Vagina (tissue), 2 donors: ENCODE results near the gene ZFAND2B. TPM values are rescaled to one million over a fixed set of nuclear protein-coding genes. Genes with fewer than 3 reads are reported as not detected.

Experiments used
- DNase-seq, 2 donors: peaks; one replicate each; pipeline ENCODE4 v3.0.0-alpha.2; 2017; ENCODE audit errors: extremely low spot score in 2 of 2
- H3K27ac ChIP-seq: fragments of 200-600 bp; sonication (generic); one replicate; pipeline ENCODE4 v1.5.1; 2019
- H3K27me3 ChIP-seq: fragments of 200-600 bp; sonication (generic); one replicate; pipeline ENCODE4 v1.5.1; 2019
- H3K36me3 ChIP-seq, 2 donors: fragments of 200-600 bp; sonication (generic); one replicate each; pipeline ENCODE4 v1.5.1; 2017 to 2019
- H3K4me1 ChIP-seq: fragments of 200-600 bp; sonication (generic); one replicate; pipeline ENCODE4 v1.5.1; 2019
- H3K4me3 ChIP-seq, 2 donors: fragments of 200-600 bp; sonication (generic); 1 replicate in 1 of 2; 2 replicates in 1 of 2; pipeline ENCODE4 v1.5.1; 2016 to 2019
- H3K9me3 ChIP-seq: fragments of 200-600 bp; sonication (generic); one replicate; pipeline ENCODE4 v1.5.1; 2019
- CTCF ChIP-seq, 3 experiments: fragments of 450-650 bp in 2 of 3; fragments of 200-600 bp in 1 of 3; sonication (generic) in 1 of 3; IDR thresholded peaks; one replicate each; pipeline ENCODE4 v1.5.1; 2017 to 2019; ENCODE audit warnings: antibody characterized with exemption in 3 of 3, mild to moderate bottlenecking in 2 of 3, moderate library complexity in 2 of 3
- POLR2A ChIP-seq, 2 donors: fragments of 450-650 bp; IDR thresholded peaks; one replicate each; pipeline ENCODE4 v1.6.1; 2017; ENCODE audit warnings: antibody characterized with exemption in 2 of 2, mild to moderate bottlenecking in 2 of 2, moderate library complexity in 2 of 2
- POLR2AphosphoS5 ChIP-seq, 2 donors: sonication (generic); formaldehyde crosslinking; IDR thresholded peaks; one replicate each; pipeline ENCODE4 v1.9.0; 2017; ENCODE audit warnings: antibody characterized with exemption in 2 of 2, mild to moderate bottlenecking in 2 of 2, low read depth in 1 of 2; ENCODE audit not compliant: insufficient read depth in 1 of 2
- intact Hi-C: fragments of 100-400 bp; cut with DNase I; formaldehyde crosslinking; loops from one replicate; pipeline ENCODE4 v1.15.1; 2023
- total RNA-seq: library from RNA; depleted of rRNA; stranded (reverse); fragments of >200 nt; gene quantifications from one replicate; pipeline ENCODE4 v1.2.3, GENCODE V29; 2016

Gene ZFAND2B
- total RNA-seq, 1 donor from 2014 or later = 52.1 TPM

- H3K9me3 ChIP-seq = no peaks in the 10 kb centered on the region
- no peak overlapping the region for H3K4me3 ChIP-seq
- H3K27ac ChIP-seq = no peak overlapping the region
- no peaks in the 10 kb centered on the region for H3K4me1 ChIP-seq
- peak in 1 of 2 donors; percentile 62 for DNase-seq
- no peaks in the 10 kb centered on the region for H3K27me3 ChIP-seq
- intact Hi-C loops = loop anchor here (5.0 to 10.0 kb wide), 2 partner anchors 129 to 217 kb away; partner anchors contain the start of gene DNPEP
- peaks cover 0 to 7% of the 10 kb centered on the region in 2 donors for H3K36me3 ChIP-seq
- TF ChIP-seq CTCF (IDR thresholded peaks at IDR 0.05) = no peak
- no peak for TF ChIP-seq POLR2AphosphoS5 (IDR thresholded peaks at IDR 0.05; ENCODE audit: insufficient read depth in 1 of 2, low read depth in 1 of 2)
- no peak for TF ChIP-seq POLR2A (IDR thresholded peaks at IDR 0.05)
Observed at GRCh38 chr2:219167997-219168396, 38.6 kb upstream of the ZFAND2B start.

- H3K36me3 ChIP-seq = peaks cover 0 to 13% of the 10 kb centered on the region in 2 donors
- H3K9me3 ChIP-seq = no peaks in the 10 kb centered on the region
- H3K27ac ChIP-seq = no peak overlapping the region
- no peak for TF ChIP-seq POLR2AphosphoS5 (IDR thresholded peaks at IDR 0.05; ENCODE audit: insufficient read depth in 1 of 2, low read depth in 1 of 2)
- TF ChIP-seq CTCF (IDR thresholded peaks at IDR 0.05) = no peak
- TF ChIP-seq POLR2A (IDR thresholded peaks at IDR 0.05) = no peak
- intact Hi-C loops = loop anchor here (5.0 to 10.0 kb wide), 2 partner anchors 129 to 216 kb away; partner anchors contain the start of gene DNPEP
- H3K4me3 ChIP-seq = no peak overlapping the region
- DNase-seq = peak in 1 of 2 donors; percentile 76
- H3K27me3 ChIP-seq = no peaks in the 10 kb centered on the region
- no peaks in the 10 kb centered on the region for H3K4me1 ChIP-seq
Observed at GRCh38 chr2:219168526-219168925, 38.1 kb upstream of the ZFAND2B start.

GRCh38 chr2:219168932-219169331 lies 37.6 kb upstream of the ZFAND2B start:
- no peak overlapping the region for H3K27ac ChIP-seq
- TF ChIP-seq POLR2A (IDR thresholded peaks at IDR 0.05) (no peak), CTCF (IDR thresholded peaks at IDR 0.05) (no peak), POLR2AphosphoS5 (IDR thresholded peaks at IDR 0.05; ENCODE audit: insufficient read depth in 1 of 2, low read depth in 1 of 2) (no peak)
- intact Hi-C loops = loop anchor here (5.0 to 10.0 kb wide), 2 partner anchors 128 to 216 kb away; partner anchors contain the start of gene DNPEP
- H3K36me3 ChIP-seq = peaks cover 0 to 16% of the 10 kb centered on the region in 2 donors
- no peak overlapping the region for H3K4me3 ChIP-seq
- DNase-seq = peak in 1 of 2 donors; percentile 81
- no peaks in the 10 kb centered on the region for H3K4me1 ChIP-seq
- no peaks in the 10 kb centered on the region for H3K9me3 ChIP-seq
- H3K27me3 ChIP-seq = no peaks in the 10 kb centered on the region

GRCh38 chr2:219169930-219170654 lies 36.5 kb upstream of the ZFAND2B start, which contains the start of gene SLC23A3:
SLC23A3 (minus strand) TSS chr2:219170029; CDS start chr2:219169984, 45 bp downstream.
- Histone ChIP-seq H3K4me1 (peaks cover 5% of the 10 kb centered on the region), H3K9me3 (no peaks in the 10 kb centered on the region), H3K27me3 (no peaks in the 10 kb centered on the region), H3K36me3 (peaks cover 0 to 27% of the 10 kb centered on the region in 2 donors), H3K27ac (peak within 1 kb of the TSS; percentile 81), H3K4me3 (no peak within 1 kb of the TSS)
- DNase-seq = peak in 1 of 2 donors; percentile 27
- intact Hi-C loops = loop anchor here (5.0 to 10.0 kb wide), 2 partner anchors 127 to 215 kb away; partner anchors contain the start of gene DNPEP
- TF ChIP-seq CTCF (IDR thresholded peaks at IDR 0.05) (no peak), POLR2A (IDR thresholded peaks at IDR 0.05) (no peak), POLR2AphosphoS5 (IDR thresholded peaks at IDR 0.05; ENCODE audit: insufficient read depth in 1 of 2, low read depth in 1 of 2) (no peak)

GRCh38 chr2:219171231-219171651 lies 35.3 kb upstream of the ZFAND2B start:
- Histone ChIP-seq H3K27ac (peak overlapping the region; percentile 81), H3K9me3 (no peaks in the 10 kb centered on the region), H3K36me3 (peaks cover 0 to 30% of the 10 kb centered on the region in 2 donors), H3K27me3 (no peaks in the 10 kb centered on the region), H3K4me1 (peaks cover 16% of the 10 kb centered on the region), H3K4me3 (no peak overlapping the region)
- TF ChIP-seq POLR2A (IDR thresholded peaks at IDR 0.05) (no peak), CTCF (IDR thresholded peaks at IDR 0.05) (peak; percentile 63 to 67 (median 65)), POLR2AphosphoS5 (IDR thresholded peaks at IDR 0.05; ENCODE audit: insufficient read depth in 1 of 2, low read depth in 1 of 2) (peak; percentile 58 to 77)
- peak in 1 of 2 donors; percentile 92 for DNase-seq
- intact Hi-C loops = no loop called here
